GM12878 (cell line): ENCODE results near the gene PALS2. TPM values are rescaled to one million over a fixed set of nuclear protein-coding genes. Genes with fewer than 3 reads are reported as not detected.

ENCODE experiments used
- ATAC-seq: fragments of 200-7000 bp; cut with Tn5 transposase; 3 replicates; pipeline ENCODE4 v1.9.1; 2020; ENCODE audit warnings: mild to moderate bottlenecking, moderate library complexity
- BruUV-seq: library from RNA; stranded (reverse); fragments of 400-500 nt; replicated peaks from 2 replicates; lab custom pipeline; 2021; lab: Mats Ljungman, UMichigan
- CTCF ChIA-PET: fragments of 300-600 bp; sonication (Branson Sonifier 250); formaldehyde crosslinking; extraction: SDS; loops from one replicate; lab custom pipeline; 2021; ENCODE audit warnings: inconsistent platforms; lab: Yijun Ruan, JAX
- POLR2A ChIA-PET: fragments of 350-600 bp; formaldehyde crosslinking; extraction: SDS; loops from one replicate; lab custom pipeline; 2021; ENCODE audit warnings: inconsistent platforms; lab: Charles Lee
- RAD21 ChIA-PET: fragments of 300-600 bp; sonication (Branson Sonifier 250); formaldehyde crosslinking; loops from one replicate; lab custom pipeline; 2023; ENCODE audit warnings: antibody characterized with exemption; ENCODE audit not compliant: unreplicated experiment; lab: Charles Lee
- SMC1A ChIA-PET: fragments of 300-600 bp; sonication (Branson Sonifier 250); formaldehyde crosslinking; loops from one replicate; lab custom pipeline; 2023; ENCODE audit not compliant: unreplicated experiment, uncharacterized antibody; lab: Charles Lee
- DNase-seq: peaks from one replicate; pipeline ENCODE4 v3.0.0-alpha.2; 2011; ENCODE audit warnings: low read depth, low spot score
- FAIRE-seq: peaks from 3 replicates; lab custom pipeline; 2011; peaks lifted over from hg19 to GRCh38; lab: Jason Lieb, UNC
- H2AFZ ChIP-seq: 2 replicates; pipeline ENCODE4 v1.6.0; 2011; ENCODE audit warnings: low read depth, low read length, control low read depth; ENCODE audit not compliant: control insufficient read depth
- H3K27ac ChIP-seq: 2 replicates; pipeline ENCODE4 v1.5.1; 2011; ENCODE audit warnings: control low read depth; ENCODE audit not compliant: control insufficient read depth, insufficient read depth
- H3K27me3 ChIP-seq, 2 experiments: replicated peaks in 1 of 2; 2 replicates each; pipeline versions ENCODE4 v1.6.0 to v1.6.1; 2011; ENCODE audit warnings: low read length in 1 of 2; ENCODE audit not compliant: control insufficient read depth in 2 of 2, insufficient read depth in 2 of 2
- H3K36me3 ChIP-seq, 2 experiments: 2 replicates each; pipeline ENCODE4 v1.5.1; 2011; ENCODE audit warnings: low read length in 1 of 2; ENCODE audit not compliant: control insufficient read depth in 2 of 2, insufficient read depth in 2 of 2
- H3K4me1 ChIP-seq: 2 replicates; pipeline ENCODE4 v1.6.1; 2011; ENCODE audit warnings: mild to moderate bottlenecking, low read length, moderate library complexity, mixed read lengths; ENCODE audit not compliant: control insufficient read depth, insufficient read depth
- H3K4me2 ChIP-seq: 2 replicates; pipeline ENCODE4 v1.6.0; 2011; ENCODE audit warnings: control low read depth; ENCODE audit not compliant: control insufficient read depth, insufficient read depth
- H3K4me3 ChIP-seq: fragments of 200-600 bp; sonication (generic); 2 replicates; pipeline ENCODE4 v1.5.1; 2016
- H3K79me2 ChIP-seq: 2 replicates; pipeline ENCODE4 v1.6.0; 2011; ENCODE audit warnings: low read length; ENCODE audit not compliant: control insufficient read depth, insufficient read depth
- H3K9ac ChIP-seq: 2 replicates; pipeline ENCODE4 v1.8.0; 2011; ENCODE audit warnings: low read length, control low read depth, mixed read lengths; ENCODE audit not compliant: control insufficient read depth, insufficient read depth
- H3K9me3 ChIP-seq: replicated peaks from 3 replicates; pipeline ENCODE4 v1.5.1; 2011; ENCODE audit warnings: mild to moderate bottlenecking, low read length; ENCODE audit not compliant: control insufficient read depth, insufficient read depth
- H4K20me1 ChIP-seq: 2 replicates; pipeline ENCODE4 v1.6.0; 2011; ENCODE audit not compliant: control insufficient read depth, insufficient read depth
- BACH1 ChIP-seq: fragments of 450-650 bp; IDR thresholded peaks from 2 replicates; pipeline ENCODE4 v1.6.1; 2017; ENCODE audit warnings: mild to moderate bottlenecking, borderline replicate concordance
- CHD4 ChIP-seq: fragments of 200-600 bp; sonication (generic); IDR thresholded peaks from 2 replicates; pipeline ENCODE4 v1.6.1; 2016; ENCODE audit warnings: mild to moderate bottlenecking
- CREB1 ChIP-seq: IDR thresholded peaks from 2 replicates; pipeline ENCODE4 v1.6.1; 2012; ENCODE audit warnings: low read depth, mild to moderate bottlenecking, inconsistent platforms
- EGR1 ChIP-seq, 2 experiments: IDR thresholded peaks; 1 replicate in 1 of 2; 2 replicates in 1 of 2; pipeline ENCODE4 v1.6.1; 2011 to 2012; ENCODE audit warnings: low read depth in 2 of 2, low read length in 2 of 2, borderline replicate concordance in 1 of 2, mild to moderate bottlenecking in 1 of 2, moderate library complexity in 1 of 2
- IKZF1 ChIP-seq: fragments of 450-650 bp; conservative IDR thresholded peaks from 2 replicates; pipeline ENCODE4 v1.6.1; 2017; ENCODE audit warnings: antibody characterized with exemption, mild to moderate bottlenecking
- NRF1 ChIP-seq: conservative IDR thresholded peaks from 2 replicates; pipeline ENCODE4 v1.6.1; 2011; ENCODE audit warnings: mild to moderate bottlenecking, low read depth, low read length, improper control_type of control experiment
- PBX3 ChIP-seq: IDR thresholded peaks from 2 replicates; pipeline ENCODE4 v1.6.1; 2011; ENCODE audit warnings: mild to moderate bottlenecking, low read depth, low read length, moderate library complexity; ENCODE audit not compliant: insufficient replicate concordance
- TCF3 ChIP-seq: IDR thresholded peaks from 2 replicates; pipeline ENCODE4 v1.6.1; 2012; ENCODE audit warnings: low read depth, mild to moderate bottlenecking, low read length, borderline replicate concordance; ENCODE audit not compliant: insufficient read depth
- YY1 ChIP-seq: IDR thresholded peaks from 2 replicates; pipeline ENCODE4 v1.6.1; 2011; ENCODE audit warnings: low read depth, mild to moderate bottlenecking, low read length
- WGBS: methylation state at CpG from one replicate; pipeline ENCODE4 v1.1.6; 2016; ENCODE audit warnings: low lambda C conversion rate; ENCODE audit not compliant: insufficient replicate concordance, insufficient coverage; ENCODE audit errors: missing lambda C conversion rate; 5-methylcytosine and 5-hydroxymethylcytosine counted together
- in situ Hi-C: fragments of 300-500 bp; cut with MboI; formaldehyde crosslinking; loops from 9 replicates; pipeline ENCODE4 v1.14.3; 2018; ENCODE audit warnings: mixed read lengths
- intact Hi-C: fragments of 100-400 bp; cut with micrococcal nuclease; formaldehyde crosslinking; loops from one replicate; pipeline ENCODE4 v1.14.2; 2022; ENCODE audit not compliant: unreplicated experiment
- polyA plus RNA-seq, 11 experiments: library from polyadenylated mRNA; depleted of rRNA in 4 of 11; unstranded in 6 of 11; stranded (reverse) in 5 of 11; fragments of >200 nt; fragmentation: Nextera tagmentation in 4 of 11; fragmentation: Illumina TruSeq in 1 of 11; extraction: Ambion mirVana in 4 of 11; extraction: Trizol in 1 of 11; gene quantifications; 1 replicate in 1 of 11; 2 replicates in 10 of 11; pipeline versions ENCODE4 v1.2.1 to v1.2.3, GENCODE V29; 2011 to 2016; ENCODE audit warnings: inconsistent platforms in 2 of 11, missing spikeins in 2 of 11, low read depth in 1 of 11
- total RNA-seq, 4 experiments: library from RNA; depleted of rRNA in 3 of 4; stranded (reverse); fragments of >200 nt in 3 of 4; fragmentation: Illumina TruSeq in 1 of 4; extraction: Trizol in 1 of 4; gene quantifications; 2 replicates each; pipeline versions ENCODE4 v1.2.1 to v1.2.3, GENCODE V29; 2013 to 2021

PALS2 gene
- total and polyA plus RNA-seq, 10 of the 15 experiments (the other 5 are each of a cell fraction or from before 2014, with no cell fraction given), result 10.7 to 53.5 (median 20.1) TPM

- TF ChIP-seq CHD4, result no peak
- TF ChIP-seq EGR1 (IDR thresholded peaks at IDR 0.05; ENCODE audit: borderline replicate concordance in 1 of 2, low read depth in 2 of 2, low read length in 2 of 2), result peak in 1 of 2 experiments; percentile 87; a peak in 2 of 3 replicates
- TF ChIP-seq BACH1, result peak; percentile 18; the same call in 1 of the 2 replicates
- TF ChIP-seq IKZF1, result peak; percentile 24; the same call in 1 of the 2 replicates
- TF ChIP-seq YY1, result 0 out of 2 replicates have a peak, but pooled peaks have one; percentile 13
- no peak for TF ChIP-seq CREB1
- peak; percentile 46; the same call in 1 of the 2 replicates for TF ChIP-seq NRF1
- TF ChIP-seq TCF3, result 0 out of 2 replicates have a peak, but pooled peaks have one; percentile 9
Observed at GRCh38 chr7:24572997-24573553, at the start of gene PALS2 (continued).

- Histone ChIP-seq H3K27ac (no peak overlapping the region), H4K20me1 (no peaks in the 10 kb centered on the region), H3K79me2 (no peaks in the 10 kb centered on the region), H3K9ac (no peak overlapping the region), H3K27me3 (no peaks in the 10 kb centered on the region), H2AFZ (no peak overlapping the region), H3K4me1 (no peaks in the 10 kb centered on the region), H3K4me3 (no peak overlapping the region), H3K9me3 (no peaks in the 10 kb centered on the region)
- POLR2A ChIA-PET, result no interaction called here
- 35% methylated on average over 4 of the region's 4 CpGs for WGBS
- no peak for FAIRE-seq
- no peak for ATAC-seq
- SMC1A ChIA-PET, result no interaction called here
- no peak for DNase-seq
- RAD21 ChIA-PET, result no interaction called here
- in situ Hi-C loops, result no loop called here
- intact Hi-C loops, result no loop called here
- CTCF ChIA-PET, result no interaction called here
- TF ChIP-seq PBX3, result no peak
- TF ChIP-seq, all 136 proteins: peak for 0
- BruUV-seq, result no TSS peak
- Histone ChIP-seq H3K4me2 (no peak overlapping the region), H3K36me3 (no peaks in the 10 kb centered on the region)
Observed at GRCh38 chr7:24531255-24531654, 42.0 kb upstream of the PALS2 start.
